ENCODE results near the gene TBCD.
"Not testable (repeated sequence)": the region's sequence is repeated elsewhere in the genome, so short reads cannot be mapped to it uniquely, and the experiment has no call there.

Gene TBCD

DNA sequence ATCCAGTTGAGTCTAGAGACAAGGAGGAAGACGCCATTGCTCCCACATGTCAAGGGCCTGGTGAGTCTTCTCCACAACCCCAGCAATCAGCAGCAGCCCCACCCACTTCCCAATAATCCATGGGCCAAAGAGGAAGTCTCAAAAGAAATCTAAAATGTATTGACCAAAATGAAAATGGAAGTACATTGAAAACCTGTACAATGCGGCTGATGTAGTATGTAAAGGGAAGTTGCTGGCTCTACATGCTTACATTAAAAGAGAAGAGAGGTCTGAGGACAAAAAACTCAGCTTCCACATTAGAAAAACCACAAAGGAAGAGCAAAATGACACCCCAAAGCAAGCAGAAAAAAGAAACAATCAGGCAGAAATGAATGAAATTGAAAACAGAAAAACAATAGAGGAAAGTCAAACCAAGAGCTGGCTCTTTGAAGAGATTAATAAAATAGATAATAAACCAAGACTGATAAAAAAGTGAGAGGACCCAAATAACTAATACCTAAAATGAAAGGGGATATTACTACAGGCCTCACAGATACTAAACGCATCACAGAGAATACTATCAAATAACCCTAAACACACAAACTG is 227.0 kb downstream of the TBCD start:
- DNase-seq: no peak

- no peak for DNase-seq
These were observed 227.9 kb downstream of the TBCD start for GRCh38 chr17:82979718-82980117.

DNA sequence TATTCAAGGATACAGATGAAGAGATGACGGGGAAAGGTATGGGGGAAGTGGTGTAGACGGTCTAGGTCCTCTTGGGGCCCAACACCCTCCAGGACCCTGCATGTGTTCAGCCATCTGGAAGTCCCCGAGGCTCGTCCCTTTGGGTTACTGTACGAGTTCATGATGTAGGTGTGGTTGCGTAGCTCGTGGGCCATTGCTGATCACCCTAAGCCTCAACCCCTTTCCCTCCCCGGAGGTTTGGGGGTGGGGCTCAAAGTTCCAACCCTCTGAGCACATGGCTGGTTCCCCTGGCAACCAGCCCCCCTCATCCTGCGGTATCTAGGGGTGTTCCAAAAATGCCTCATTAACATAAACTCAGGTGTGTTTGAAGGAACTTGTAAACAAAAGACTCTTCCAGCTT is 228.8 kb downstream of the TBCD start:
- no peak for DNase-seq

DNA sequence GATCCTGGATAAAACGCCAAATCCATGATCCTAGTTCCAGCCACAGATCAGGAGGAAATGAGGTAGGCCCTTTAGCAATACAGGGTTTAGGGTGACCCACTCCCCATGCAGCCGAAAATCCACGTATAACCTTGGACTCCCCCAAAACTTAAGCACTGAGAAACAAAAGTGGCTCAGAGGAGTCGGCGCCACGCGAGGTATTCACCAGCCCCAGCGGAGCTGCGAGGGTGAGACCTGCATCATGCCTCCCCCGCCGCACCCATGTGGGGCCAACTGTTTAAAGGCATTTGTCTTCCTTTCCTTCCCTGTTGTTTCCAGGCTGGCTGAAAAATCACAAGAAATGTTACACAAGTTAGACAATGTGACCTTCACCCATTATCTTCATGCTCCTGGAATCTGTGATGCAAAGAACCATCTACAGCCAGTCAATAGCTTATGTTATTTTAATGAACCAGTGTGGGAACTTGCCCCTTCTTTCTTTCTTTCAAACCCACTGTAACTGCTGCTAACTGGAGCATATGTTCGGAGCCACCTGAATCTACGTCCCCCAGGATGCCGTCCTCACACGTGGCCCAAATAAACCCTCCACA is 229.4 kb downstream of the TBCD start:
- no peak for DNase-seq

DNA sequence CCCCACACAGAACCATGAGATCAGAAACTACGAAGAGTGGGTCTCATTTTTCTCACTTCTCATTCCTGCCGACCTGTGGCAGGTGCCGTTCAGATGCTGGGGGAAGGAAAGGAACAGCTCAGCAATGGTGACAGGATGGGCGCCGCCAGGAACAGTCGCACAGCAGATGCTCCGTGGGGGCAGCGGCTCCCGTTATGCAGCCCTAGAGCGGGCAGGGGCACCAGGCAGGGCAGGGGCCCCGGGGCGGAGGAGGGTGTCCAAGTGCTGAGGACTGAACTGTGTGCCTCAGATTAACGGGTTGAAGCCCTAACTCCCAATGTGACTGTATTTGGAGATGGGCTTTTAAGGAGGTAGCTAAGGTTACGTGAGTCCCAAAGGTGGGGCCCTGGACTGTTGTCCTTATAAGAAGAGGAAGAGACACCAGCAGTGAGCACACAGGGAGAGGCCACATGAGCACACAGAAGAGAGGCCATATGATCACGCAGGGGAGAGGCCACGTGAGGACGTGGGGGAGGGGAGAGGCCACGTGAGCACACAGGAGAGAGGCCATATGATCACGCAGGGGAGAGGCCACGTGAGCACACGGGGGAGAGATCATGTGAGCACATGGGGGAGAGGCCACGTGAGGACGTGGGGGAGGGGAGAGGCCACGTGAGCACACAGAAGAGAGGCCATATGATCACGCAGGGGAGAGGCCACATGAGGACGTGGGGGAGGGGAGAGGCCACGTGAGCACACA is 231.8 kb downstream of the TBCD start:
- no peak for DNase-seq

GRCh38 chr17:82984249-82984617 is 232.4 kb downstream of the TBCD start:
- not testable (repeated sequence) for DNase-seq

GRCh38 chr17:82984751-82985427 is 233.0 kb downstream of the TBCD start:
- no peak for DNase-seq

DNA sequence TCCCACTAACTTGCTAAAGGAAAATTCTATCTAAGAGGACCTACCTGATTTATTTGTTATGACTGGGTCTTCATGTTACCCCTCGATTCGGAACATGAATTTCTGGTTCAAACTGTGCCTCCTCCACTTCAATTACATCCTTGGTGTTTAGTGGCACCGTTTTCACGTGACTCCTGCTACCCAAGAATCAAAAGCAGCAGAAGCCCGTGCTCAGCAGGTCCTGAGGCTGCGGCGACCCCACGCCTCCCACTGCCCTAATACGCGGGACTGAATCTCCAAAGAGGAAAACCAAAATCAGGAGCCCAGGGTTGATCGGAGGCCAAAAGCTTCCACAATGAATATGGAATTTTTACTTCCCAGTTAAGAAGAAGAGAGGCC is 233.6 kb downstream of the TBCD start:
- DNase-seq: no peak

GRCh38 chr17:82985973-82986372 is 234.1 kb downstream of the TBCD start:
- DNase-seq: peak; percentile 80

- DNase-seq: not testable (repeated sequence)
These were observed 237.2 kb downstream of the TBCD start for GRCh38 chr17:82989051-82989450.

DNA sequence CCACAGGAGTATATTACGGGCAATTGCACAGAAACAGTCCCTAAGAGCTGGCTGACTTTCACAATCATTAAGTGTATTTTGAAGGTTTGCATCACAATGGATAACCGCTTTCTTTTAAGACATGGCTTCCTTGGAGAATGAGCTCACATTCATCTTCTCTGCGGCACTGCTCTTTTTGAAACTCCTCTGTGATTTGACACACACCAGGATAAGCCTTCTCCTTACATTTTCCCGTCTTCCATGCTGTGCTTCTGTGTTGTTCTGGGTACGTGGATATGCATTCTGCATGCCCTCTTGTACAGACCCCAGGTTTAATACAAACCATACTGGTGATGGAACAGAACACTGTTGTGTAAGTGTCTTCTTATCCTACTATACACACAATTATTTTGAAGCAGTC is 238.0 kb downstream of the TBCD start:
- no peak for DNase-seq

GRCh38 chr17:82993005-82993404 is 241.1 kb downstream of the TBCD start:
- no peak for DNase-seq
